LoVo (cell line): ENCODE results near the gene CHST3.
"Not testable (repeated sequence)": the region's sequence is repeated elsewhere in the genome, so short reads cannot be mapped to it uniquely, and the experiment has no call there.

Experiments
- DNase-seq: peaks from one replicate; pipeline ENCODE4 v3.0.0-alpha.2; 2016; ENCODE audit warnings: low spot score

CHST3 gene

DNA sequence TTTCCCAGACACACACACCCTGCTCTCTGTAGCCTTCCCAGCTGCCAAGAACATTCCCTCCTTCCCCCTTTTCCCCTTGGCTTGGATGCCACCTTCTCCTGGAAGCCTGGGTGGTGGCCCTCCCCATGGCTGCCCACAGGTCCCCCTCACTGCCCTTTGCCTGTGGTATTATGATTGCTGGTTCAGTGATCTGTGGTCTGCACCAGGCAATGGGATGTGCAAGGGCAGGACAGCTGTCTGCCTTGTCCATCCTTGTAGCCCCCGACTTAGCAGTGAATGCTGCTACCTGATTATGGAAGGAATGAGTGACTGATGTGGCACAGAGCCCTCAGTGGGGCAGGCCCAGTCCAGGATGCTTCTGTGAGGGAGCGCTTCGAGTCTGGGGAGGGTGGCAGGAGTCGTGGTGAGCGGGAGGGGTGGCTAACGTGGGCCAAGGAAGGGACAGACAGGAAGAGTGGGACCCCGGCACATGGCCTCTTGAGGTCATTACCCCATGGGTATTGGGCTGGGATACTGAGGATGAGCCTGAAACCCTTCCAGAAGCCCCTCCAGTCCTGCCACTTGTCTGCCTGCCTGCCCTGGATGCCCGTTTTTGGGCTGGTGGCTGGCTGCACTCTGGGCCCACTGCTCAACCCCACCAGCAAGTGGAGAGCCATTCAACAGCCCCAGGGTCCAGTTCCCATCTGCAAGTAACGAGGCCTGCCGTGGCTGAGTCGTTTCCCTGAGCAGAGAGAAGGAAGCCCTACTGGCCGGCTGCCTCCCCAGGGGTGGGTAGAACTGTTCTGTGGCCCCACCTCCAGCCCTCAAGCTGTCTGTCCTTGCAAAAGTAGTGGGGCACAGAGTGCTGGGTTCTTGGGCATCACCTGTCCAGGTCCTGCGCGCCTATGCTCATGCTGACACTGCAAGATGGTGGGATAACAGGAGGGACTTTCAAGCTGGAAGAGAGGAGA, 8.8 kb downstream of the CHST3 start:
- DNase-seq, result no peak

DNA sequence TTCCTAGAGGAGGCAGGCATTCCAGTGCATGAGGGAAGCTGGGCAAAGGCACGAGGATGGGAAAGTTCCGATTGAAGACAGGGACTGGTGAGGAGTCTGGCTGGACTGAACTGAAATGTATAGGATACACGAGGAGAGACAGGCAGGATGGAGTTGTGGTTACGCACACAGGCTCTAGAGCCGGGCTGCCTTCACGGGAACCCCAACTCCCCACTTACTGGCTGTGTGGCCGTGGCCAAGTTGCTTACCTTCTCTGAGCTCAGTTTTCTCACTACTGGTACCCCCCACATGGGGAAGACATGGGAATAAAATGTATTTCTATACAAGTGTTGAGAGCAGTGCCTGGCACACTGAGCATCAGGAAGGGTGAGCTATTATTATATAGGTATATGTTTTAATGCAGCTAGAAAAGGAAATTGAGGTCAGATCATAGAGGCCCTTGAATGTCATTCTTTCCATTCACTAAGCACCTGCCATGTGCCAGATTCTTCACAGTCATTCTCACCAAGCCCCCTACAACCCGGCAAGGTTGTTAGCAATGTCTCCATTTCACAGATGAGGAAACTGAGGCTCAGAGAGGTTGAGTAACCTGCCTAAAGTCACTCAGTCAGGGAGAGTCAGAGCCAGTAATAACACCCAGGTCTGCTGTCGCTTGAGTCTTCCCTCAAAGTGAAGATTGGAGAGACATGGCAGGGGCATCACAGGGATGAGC, 9.7 kb downstream of the CHST3 start:
- DNase-seq, result no peak

GRCh38 chr10:71974489-71975021, 10.4 kb downstream of the CHST3 start:
- peak; percentile 56 for DNase-seq

GRCh38 chr10:71975087-71975870, 11.1 kb downstream of the CHST3 start:
- no peak for DNase-seq

- peak; percentile 27 for DNase-seq
Measured at GRCh38 chr10:71975871-71976725, 11.9 kb downstream of the CHST3 start.

GRCh38 chr10:71977614-71977903, 13.4 kb downstream of the CHST3 start:
- not testable (repeated sequence) for DNase-seq

GRCh38 chr10:71978476-71978875, 14.3 kb downstream of the CHST3 start:
- DNase-seq, result no peak

GRCh38 chr10:71978988-71979691, 14.9 kb downstream of the CHST3 start:
- no peak for DNase-seq

- DNase-seq, result no peak
Measured at GRCh38 chr10:71979692-71980062, 15.5 kb downstream of the CHST3 start.

- DNase-seq, result no peak
Measured at GRCh38 chr10:71980181-71981014, 16.2 kb downstream of the CHST3 start.

- no peak for DNase-seq
Measured at GRCh38 chr10:71981015-71981875, 17.1 kb downstream of the CHST3 start.

DNA sequence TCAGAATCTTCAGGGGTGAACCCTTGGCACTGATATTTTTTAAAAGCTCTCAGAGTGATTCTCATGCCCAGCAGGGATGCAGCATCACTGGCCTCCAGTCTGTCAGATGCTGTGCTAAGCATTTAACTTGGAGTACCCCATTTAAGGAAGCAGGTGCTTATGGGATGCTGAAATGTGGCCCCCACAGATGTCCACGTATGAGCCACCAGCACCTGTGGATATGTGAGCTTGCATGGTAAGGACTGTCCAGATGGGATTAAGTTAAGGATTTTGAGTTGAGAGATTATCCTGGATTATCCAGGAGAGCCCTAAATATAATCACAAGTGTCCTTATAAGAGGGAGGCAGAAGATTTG, 17.7 kb downstream of the CHST3 start:
- DNase-seq, result no peak

DNA sequence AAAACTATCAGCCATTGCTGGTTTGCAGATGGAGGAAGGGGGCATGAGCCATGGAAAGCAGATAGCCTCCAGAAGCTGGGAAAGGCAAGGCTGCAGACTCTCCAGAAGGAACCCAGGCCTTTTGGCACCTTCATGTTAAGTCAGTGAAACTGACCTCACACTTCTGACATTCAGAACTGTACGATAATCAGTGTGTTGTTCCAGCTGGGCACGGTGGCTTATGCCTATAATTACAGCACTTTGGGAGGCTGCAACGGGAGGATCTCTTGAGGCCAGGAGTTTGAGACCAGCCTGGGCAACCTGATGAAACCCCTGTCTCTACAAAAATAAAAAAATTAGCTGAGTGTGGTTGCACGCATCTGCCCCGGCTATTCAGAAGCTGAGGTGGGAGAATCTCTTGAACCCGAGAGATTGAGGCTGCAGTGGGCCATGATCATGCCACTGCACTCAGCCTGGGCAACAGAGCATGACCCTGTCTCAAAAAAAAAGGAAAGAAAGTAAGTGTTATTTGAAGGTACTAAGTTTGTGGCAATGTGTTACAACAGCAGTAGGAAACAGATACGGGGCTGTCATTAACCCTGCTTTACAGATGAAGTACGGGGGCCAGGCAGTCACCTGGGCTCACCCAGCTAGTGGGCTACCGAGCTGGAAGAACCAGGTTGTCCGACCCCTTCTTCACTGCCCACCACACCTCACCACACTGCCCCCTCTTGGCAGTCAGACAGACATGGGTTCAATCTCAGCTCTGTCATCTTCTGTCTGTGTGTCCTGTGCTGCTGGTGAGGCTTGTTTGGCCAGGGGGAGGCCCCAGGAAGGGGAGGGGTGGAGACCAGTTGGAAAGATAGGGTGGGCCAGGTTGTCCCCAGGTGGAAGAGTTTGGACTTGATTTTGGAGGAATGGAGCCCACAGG, 18.3 kb downstream of the CHST3 start:
- DNase-seq, result no peak

DNA sequence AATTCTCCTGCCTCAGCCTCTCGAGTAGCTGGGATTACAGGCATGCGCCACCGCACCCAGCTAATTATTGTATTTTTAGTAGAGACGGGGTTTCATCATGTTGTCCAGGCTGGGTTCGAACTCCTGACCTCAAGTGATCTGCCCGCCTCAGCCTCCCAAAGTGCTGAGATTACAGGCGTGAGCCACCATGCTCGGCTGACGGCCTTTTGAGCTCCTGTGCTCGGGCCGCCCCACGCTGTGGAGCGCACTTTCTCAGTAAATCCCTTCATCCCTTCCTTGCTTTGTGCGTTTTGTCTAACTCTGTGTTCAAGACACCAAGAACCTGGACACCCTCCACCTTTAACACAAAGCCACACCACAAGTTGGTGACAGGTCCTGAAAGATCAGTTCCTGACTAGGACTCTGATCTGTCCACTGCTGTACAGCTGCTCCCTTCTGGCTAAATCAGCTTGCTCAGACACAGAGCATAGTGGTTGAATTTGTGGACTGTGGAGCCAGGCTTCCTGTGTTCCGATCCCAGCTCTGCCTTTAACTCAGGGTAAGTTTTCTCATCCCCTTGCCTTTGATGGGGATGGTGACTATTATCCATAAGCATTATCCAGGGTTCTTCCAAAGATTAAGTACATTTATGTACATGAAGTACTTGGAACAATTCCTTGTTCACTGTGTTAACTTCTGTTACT, 20.1 kb downstream of the CHST3 start:
- no peak for DNase-seq

- DNase-seq, result no peak
Measured at GRCh38 chr10:71984809-71985388, 20.7 kb downstream of the CHST3 start.

- no peak for DNase-seq
Measured at GRCh38 chr10:71985542-71986250, 21.5 kb downstream of the CHST3 start.
